ENCODE measurements around the gene PCSK5.
A peak's percentile ranks its signal among the peaks of the same experiment; 100 is the strongest.
"Not testable (repeated sequence)": the region's sequence is repeated elsewhere in the genome, so short reads cannot be mapped to it uniquely, and the experiment has no call there.

The PCSK5 gene

DNA sequence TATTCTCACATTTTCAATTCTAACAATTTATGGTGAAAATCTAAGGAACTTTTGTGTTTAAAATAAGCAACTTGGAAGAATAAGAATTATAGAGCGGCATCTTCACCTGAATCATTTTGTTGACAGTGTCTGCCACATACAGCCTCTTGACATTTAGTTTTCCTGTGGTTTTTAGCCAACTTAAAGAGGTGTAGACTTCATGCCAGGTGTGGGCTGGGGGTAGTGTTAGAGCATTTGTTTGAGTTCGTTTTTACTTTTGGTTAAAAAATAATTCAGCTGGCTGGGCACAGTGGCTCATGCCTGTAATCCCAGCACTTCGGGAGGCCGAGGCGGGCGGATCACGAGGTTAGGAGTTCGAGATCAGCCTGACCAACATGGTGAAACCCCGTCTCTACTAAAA is 72.8 kb downstream of the PCSK5 start:
- DNase-seq (ENCODE audit: low read depth) = not testable (repeated sequence)

GRCh38 chr9:75964427-75964826 is 74.0 kb downstream of the PCSK5 start:
- no peak for DNase-seq (ENCODE audit: low read depth)

DNA sequence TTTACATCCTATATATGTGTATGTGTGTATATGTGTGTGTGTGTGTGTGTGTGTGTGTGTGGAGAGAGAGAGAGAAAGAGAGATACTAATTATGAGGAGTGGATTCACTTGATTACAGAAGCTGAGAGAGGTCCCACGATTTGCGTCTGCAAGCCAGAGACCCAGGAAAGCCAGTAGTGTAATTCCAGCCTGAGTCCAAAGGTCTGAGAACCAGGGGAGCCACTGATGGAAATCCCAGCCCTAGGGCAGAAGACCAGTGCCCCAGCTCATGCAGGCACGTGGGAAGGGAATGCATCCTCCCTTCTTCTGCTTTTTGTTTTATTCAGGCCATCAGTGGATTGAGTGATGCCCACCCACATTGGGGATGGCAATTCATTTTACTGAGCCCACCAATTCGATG is 74.8 kb downstream of the PCSK5 start:
- DNase-seq (ENCODE audit: low read depth) = no peak

DNA sequence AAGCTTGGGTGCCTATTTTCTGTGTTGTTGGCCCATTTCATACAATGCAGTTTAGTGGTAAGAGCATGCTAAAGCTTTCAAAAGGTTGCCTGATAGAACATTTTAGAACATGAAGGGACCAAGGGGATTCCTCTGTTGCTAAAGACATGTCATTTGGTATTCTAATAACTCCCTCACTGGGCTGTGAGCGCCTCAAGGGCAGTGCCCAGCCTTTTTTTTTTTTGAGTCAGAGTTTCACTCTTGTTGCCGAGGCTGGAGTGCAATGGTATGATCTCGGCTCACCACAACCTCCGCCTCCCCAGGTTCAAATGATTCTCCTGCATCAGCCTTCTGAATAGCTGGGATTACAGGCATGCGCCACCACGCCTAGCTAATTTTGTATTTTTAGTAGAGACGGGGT is 77.1 kb downstream of the PCSK5 start:
- DNase-seq (ENCODE audit: low read depth) = no peak

GRCh38 chr9:75974016-75974766 is 83.7 kb downstream of the PCSK5 start:
- DNase-seq (ENCODE audit: low read depth) = peak; percentile 11

DNA sequence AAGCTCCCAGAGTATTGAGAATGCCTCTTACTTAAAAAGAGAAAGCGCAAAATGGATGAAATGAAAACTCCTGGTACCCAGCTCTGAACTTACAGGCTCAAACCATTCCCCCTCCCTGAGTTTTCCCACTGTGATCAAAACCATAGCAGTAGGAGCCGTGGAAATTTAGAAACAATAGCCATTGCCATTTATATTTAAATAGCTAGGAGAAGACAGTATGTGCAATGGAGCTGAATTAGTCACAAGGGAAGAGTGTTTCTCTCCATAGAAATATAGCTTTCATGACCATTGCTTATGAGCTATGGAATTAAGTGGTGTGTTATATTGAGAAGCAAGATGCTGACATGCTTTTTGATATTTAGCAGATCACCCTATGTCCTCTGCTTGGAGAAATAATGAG is 84.6 kb downstream of the PCSK5 start:
- no peak for DNase-seq (ENCODE audit: low read depth)

GRCh38 chr9:75976549-75976948 is 86.1 kb downstream of the PCSK5 start:
- DNase-seq (ENCODE audit: low read depth) = no peak

- peak; percentile 4 for DNase-seq (ENCODE audit: low read depth)
Observed at GRCh38 chr9:75979362-75979761, 88.9 kb downstream of the PCSK5 start.

DNA sequence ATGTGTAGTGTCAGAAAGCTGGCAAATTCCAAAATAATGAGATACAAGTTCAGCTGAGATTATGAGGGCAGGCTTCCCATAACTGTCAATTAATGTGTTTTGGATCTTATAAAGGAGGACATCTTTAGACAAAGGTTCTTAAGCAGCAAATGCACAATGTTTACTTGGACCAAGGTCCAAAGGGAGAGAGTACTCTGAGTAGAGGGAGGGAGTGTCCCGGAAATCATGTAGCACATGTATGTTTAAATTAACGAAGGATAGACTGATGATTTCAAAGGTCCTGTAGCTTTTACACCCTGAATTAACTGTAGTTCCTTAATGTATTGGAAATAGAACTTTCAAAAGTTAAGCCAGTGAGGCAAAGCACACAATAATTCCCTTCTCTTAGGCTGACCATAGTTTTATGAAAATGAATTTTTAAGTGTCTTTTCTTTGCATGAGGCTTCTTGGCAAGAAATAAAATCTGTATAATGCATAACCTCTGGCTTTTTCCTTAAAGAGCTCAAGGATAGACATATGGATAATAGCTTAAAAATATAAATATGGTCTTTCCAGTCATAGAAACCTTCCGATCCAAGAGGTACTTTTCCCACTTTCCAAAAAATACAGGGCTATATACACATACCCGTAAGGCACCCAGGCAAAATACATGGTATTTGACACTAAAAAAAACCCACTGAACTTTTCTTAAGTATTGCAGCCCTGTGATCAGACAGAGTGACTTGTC is 93.0 kb downstream of the PCSK5 start:
- DNase-seq (ENCODE audit: low read depth) = no peak

DNA sequence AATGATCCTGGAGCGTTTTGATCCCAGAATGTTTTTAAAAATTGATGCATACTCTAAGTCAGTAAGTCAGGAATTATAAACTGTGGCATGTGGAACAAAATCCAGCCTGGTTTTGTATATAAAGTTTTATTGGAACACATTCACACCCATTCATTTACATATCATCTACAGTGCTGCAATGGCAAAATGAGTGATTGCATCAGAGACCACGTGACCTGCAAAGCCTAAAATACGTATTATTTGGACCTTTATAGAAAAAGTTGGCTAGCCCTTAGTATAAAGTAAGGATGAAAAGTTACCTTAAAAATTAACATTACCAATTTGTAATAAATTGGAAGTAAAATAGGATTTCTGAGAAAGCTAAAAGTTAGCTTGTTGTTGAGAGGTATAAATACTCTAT is 95.0 kb downstream of the PCSK5 start:
- no peak for DNase-seq (ENCODE audit: low read depth)

- no peak for DNase-seq (ENCODE audit: low read depth)
Observed at GRCh38 chr9:75988663-75989062, 98.2 kb downstream of the PCSK5 start.

DNA sequence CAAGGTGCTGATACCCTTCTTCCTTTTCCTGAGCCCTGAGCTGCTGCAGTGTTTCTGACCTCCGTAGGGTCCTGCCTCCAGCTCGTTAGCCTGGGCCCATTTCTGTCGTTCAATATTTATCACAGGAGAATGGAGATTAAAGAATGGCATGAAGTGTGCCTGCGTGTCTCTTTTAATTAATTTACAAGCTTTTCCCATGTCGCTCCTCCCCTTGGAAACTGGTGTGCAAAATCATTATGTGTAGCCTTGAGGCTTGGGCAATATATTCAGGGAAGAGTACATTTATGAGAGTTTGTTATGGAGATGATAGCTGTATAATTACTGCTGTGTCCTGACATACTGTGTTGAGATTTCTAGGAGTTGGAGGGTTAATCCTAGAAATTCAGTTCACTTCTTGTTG is 99.7 kb downstream of the PCSK5 start:
- DNase-seq (ENCODE audit: low read depth) = no peak

GRCh38 chr9:75990576-75991304 is 100.3 kb downstream of the PCSK5 start:
- no peak for DNase-seq (ENCODE audit: low read depth)

GRCh38 chr9:75992482-75993206 is 102.2 kb downstream of the PCSK5 start:
- no peak for DNase-seq (ENCODE audit: low read depth)

DNA sequence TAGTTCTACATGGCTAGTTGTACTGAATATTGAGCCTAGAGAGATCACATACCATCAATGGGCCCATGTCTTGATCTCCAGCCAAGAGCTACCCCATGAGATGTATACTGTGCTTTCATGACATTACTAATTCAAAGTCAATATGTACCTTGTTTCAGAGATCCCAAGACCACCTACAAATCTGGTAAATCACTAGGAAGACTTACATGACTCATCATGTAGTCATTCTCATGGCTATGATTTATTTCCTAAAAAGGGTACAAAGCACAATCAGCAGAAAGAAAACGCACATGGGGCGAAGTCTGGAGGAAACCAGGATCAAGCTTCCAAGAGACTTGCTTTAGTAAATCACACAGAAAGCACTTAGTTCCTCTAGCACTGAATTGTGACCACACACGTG is 103.0 kb downstream of the PCSK5 start:
- DNase-seq (ENCODE audit: low read depth) = peak; percentile 29

- no peak for DNase-seq (ENCODE audit: low read depth)
Observed at GRCh38 chr9:75995066-75995465, 104.6 kb downstream of the PCSK5 start.

GRCh38 chr9:75996726-75997125 is 106.3 kb downstream of the PCSK5 start:
- DNase-seq (ENCODE audit: low read depth) = no peak

GRCh38 chr9:75997206-75997605 is 106.7 kb downstream of the PCSK5 start:
- no peak for DNase-seq (ENCODE audit: low read depth)

- DNase-seq (ENCODE audit: low read depth) = no peak
Observed at GRCh38 chr9:75998096-75998780, 107.8 kb downstream of the PCSK5 start.

DNA sequence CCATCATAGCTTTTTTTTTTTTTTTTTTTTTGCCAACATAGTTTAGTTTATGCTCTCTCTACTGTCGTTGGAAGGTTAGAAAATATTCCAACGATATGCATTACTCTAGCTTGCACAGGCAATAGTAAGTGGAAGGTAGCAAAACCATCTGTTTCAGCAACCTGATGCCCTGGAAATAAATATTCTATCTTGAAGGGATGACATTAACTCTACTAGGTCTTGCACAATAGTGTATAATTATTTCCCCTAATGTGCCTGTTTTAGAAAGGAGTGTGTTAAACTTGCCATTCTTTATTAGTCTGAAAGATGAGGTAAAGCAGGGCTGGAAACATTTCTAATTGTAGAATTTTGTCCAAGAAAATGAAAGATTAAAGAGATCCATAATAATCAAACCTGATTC is 111.0 kb downstream of the PCSK5 start:
- no peak for DNase-seq (ENCODE audit: low read depth)

DNA sequence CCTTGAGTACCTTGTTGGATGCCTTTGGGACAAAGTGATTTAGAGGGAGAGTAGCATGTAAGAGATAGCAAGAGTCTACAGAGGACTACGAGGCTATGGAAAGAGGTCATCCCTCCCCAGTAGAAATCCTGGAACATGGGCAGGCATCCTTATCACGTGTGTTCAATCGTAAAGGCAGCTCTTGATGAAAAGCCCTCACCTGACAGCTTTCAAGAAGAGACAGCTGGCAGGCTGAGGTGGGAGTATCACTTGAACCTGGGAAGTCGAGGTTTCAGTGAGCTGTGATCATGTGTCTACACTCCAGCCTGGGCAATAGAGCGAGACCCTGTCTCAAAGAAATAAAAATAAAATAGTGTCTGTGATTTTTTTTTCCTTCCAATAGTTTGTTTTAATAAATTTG is 112.6 kb downstream of the PCSK5 start:
- DNase-seq (ENCODE audit: low read depth) = no peak

- DNase-seq (ENCODE audit: low read depth) = no peak
Observed at GRCh38 chr9:76004526-76004925, 114.1 kb downstream of the PCSK5 start.

All from EH (cell line).